HEK293 (cell line): ENCODE data around the gene NTN3.

ENCODE experiments used
- CTCF ChIA-PET: fragments of 350-600 bp; formaldehyde crosslinking; extraction: SDS; loops from one replicate; lab custom pipeline; 2021; ENCODE audit warnings: antibody characterized with exemption; lab: Yijun Ruan, JAX
- POLR2A ChIA-PET: fragments of 300-600 bp; formaldehyde crosslinking; extraction: SDS; loops from one replicate; lab custom pipeline; 2020; ENCODE audit warnings: antibody characterized with exemption, inconsistent platforms; lab: Yijun Ruan, JAX
- H3K27ac ChIP-seq: fragments of 200-500 bp; sonication (Bioruptor generic); 2 replicates; pipeline ENCODE4 v1.5.1; 2014; ENCODE audit warnings: low read depth, low read length, control low read depth, inconsistent platforms; ENCODE audit errors: extremely low read depth
- H3K36me3 ChIP-seq, 2 experiments: fragments of 200-500 bp in 1 of 2; sonication (Bioruptor generic) in 1 of 2; 1 replicate in 1 of 2; 2 replicates in 1 of 2; pipeline ENCODE4 v1.5.1; 2014 to 2017; ENCODE audit warnings: inconsistent platforms in 2 of 2, low read length in 2 of 2; ENCODE audit not compliant: control insufficient read depth in 2 of 2, insufficient read depth in 1 of 2
- H3K4me1 ChIP-seq: fragments of 200-500 bp; sonication (Bioruptor generic); 2 replicates; pipeline ENCODE4 v1.5.1; 2014; ENCODE audit warnings: mild to moderate bottlenecking, low read length, inconsistent platforms; ENCODE audit not compliant: control insufficient read depth, insufficient read depth
- H3K4me3 ChIP-seq: 2 replicates; pipeline ENCODE4 v1.5.1; 2011; ENCODE audit warnings: low read depth, mild to moderate bottlenecking, control low read depth, low read length, moderate library complexity
- H3K9me3 ChIP-seq: fragments of 200-500 bp; sonication (Bioruptor generic); 2 replicates; pipeline ENCODE4 v1.5.1; 2014; ENCODE audit warnings: low read depth, low read length, inconsistent platforms; ENCODE audit not compliant: control insufficient read depth, insufficient read depth
- BCL11B ChIP-seq: fragments of 450-650 bp; formaldehyde crosslinking; IDR thresholded peaks from 2 replicates; pipeline ENCODE4 v1.5.1; 2016; ENCODE audit warnings: low read depth, missing biosample characterization, missing genetic modification characterization
- KLF16 ChIP-seq: fragments of 450-650 bp; formaldehyde crosslinking; IDR thresholded peaks from 2 replicates; pipeline ENCODE4 v1.5.1; 2017; ENCODE audit warnings: missing biosample characterization, missing genetic modification characterization
- KLF9 ChIP-seq: fragments of 450-650 bp; formaldehyde crosslinking; IDR thresholded peaks from 2 replicates; pipeline ENCODE4 v1.5.1; 2016; ENCODE audit warnings: missing biosample characterization, missing genetic modification characterization, low read depth
- RBAK ChIP-seq: fragments of 450-650 bp; formaldehyde crosslinking; IDR thresholded peaks from 2 replicates; pipeline ENCODE4 v1.5.1; 2016; ENCODE audit warnings: missing biosample characterization, missing genetic modification characterization
- SCRT1 ChIP-seq: fragments of 450-650 bp; formaldehyde crosslinking; IDR thresholded peaks from 2 replicates; pipeline ENCODE4 v1.5.1; 2016; ENCODE audit warnings: missing biosample characterization, missing genetic modification characterization, borderline replicate concordance
- SCRT2 ChIP-seq: fragments of 450-650 bp; formaldehyde crosslinking; IDR thresholded peaks from 2 replicates; pipeline ENCODE4 v1.5.1; 2016; ENCODE audit warnings: missing biosample characterization, missing genetic modification characterization
- SETDB1 ChIP-seq: IDR thresholded peaks from one replicate; pipeline ENCODE4 v1.6.1; 2017; ENCODE audit warnings: mild to moderate bottlenecking, low read length, moderate library complexity, mixed read lengths; ENCODE audit not compliant: insufficient read length
- SP3 ChIP-seq: fragments of 450-650 bp; formaldehyde crosslinking; IDR thresholded peaks from 2 replicates; pipeline ENCODE4 v1.5.1; 2016; ENCODE audit warnings: missing biosample characterization, missing genetic modification characterization
- WT1 ChIP-seq: fragments of 450-650 bp; formaldehyde crosslinking; IDR thresholded peaks from 2 replicates; pipeline ENCODE4 v1.5.1; 2016; ENCODE audit warnings: missing biosample characterization, missing genetic modification characterization
- ZBTB1 ChIP-seq: fragments of 450-650 bp; formaldehyde crosslinking; IDR thresholded peaks from 2 replicates; pipeline ENCODE4 v1.5.1; 2016; ENCODE audit warnings: missing biosample characterization, missing genetic modification characterization
- ZBTB8A ChIP-seq: fragments of 450-650 bp; formaldehyde crosslinking; IDR thresholded peaks from 2 replicates; pipeline ENCODE4 v1.5.1; 2016; ENCODE audit warnings: missing biosample characterization, missing genetic modification characterization
- ZFP41 ChIP-seq: fragments of 450-650 bp; formaldehyde crosslinking; IDR thresholded peaks from 2 replicates; pipeline ENCODE4 v1.5.1; 2016; ENCODE audit warnings: missing biosample characterization, missing genetic modification characterization, borderline replicate concordance
- ZNF132 ChIP-seq: fragments of 450-650 bp; formaldehyde crosslinking; IDR thresholded peaks from 2 replicates; pipeline ENCODE4 v1.5.1; 2017; ENCODE audit warnings: missing biosample characterization, missing genetic modification characterization, borderline replicate concordance
- ZNF169 ChIP-seq: fragments of 450-650 bp; formaldehyde crosslinking; IDR thresholded peaks from 2 replicates; pipeline ENCODE4 v1.5.1; 2016; ENCODE audit warnings: missing biosample characterization, missing genetic modification characterization
- ZNF211 ChIP-seq: fragments of 450-650 bp; formaldehyde crosslinking; IDR thresholded peaks from 2 replicates; pipeline ENCODE4 v1.5.1; 2016; ENCODE audit warnings: low read depth, missing biosample characterization, missing genetic modification characterization
- ZNF221 ChIP-seq: fragments of 450-650 bp; formaldehyde crosslinking; IDR thresholded peaks from 2 replicates; pipeline ENCODE4 v1.5.1; 2017; ENCODE audit warnings: missing biosample characterization, missing genetic modification characterization, borderline replicate concordance
- ZNF24 ChIP-seq: fragments of 450-650 bp; formaldehyde crosslinking; IDR thresholded peaks from 2 replicates; pipeline ENCODE4 v1.5.1; 2016; ENCODE audit warnings: missing biosample characterization, missing genetic modification characterization
- ZNF292 ChIP-seq: fragments of 450-650 bp; formaldehyde crosslinking; IDR thresholded peaks from 2 replicates; pipeline ENCODE4 v1.5.1; 2016; ENCODE audit warnings: low read depth, missing biosample characterization, missing genetic modification characterization, borderline replicate concordance
- ZNF341 ChIP-seq: fragments of 450-650 bp; formaldehyde crosslinking; IDR thresholded peaks from 2 replicates; pipeline ENCODE4; 2016; ENCODE audit warnings: low read depth, missing biosample characterization, missing genetic modification characterization
- ZNF610 ChIP-seq: fragments of 450-650 bp; formaldehyde crosslinking; IDR thresholded peaks from 2 replicates; pipeline ENCODE4 v1.5.1; 2016; ENCODE audit warnings: missing biosample characterization, missing genetic modification characterization, borderline replicate concordance
- ZNF623 ChIP-seq: fragments of 450-650 bp; formaldehyde crosslinking; IDR thresholded peaks from 2 replicates; pipeline ENCODE4 v1.5.1; 2016; ENCODE audit warnings: missing biosample characterization, missing genetic modification characterization
- ZNF660 ChIP-seq: fragments of 450-650 bp; IDR thresholded peaks from 2 replicates; pipeline ENCODE4 v1.5.1; 2018; ENCODE audit warnings: missing biosample characterization, mild to moderate bottlenecking, missing genetic modification characterization
- ZNF707 ChIP-seq: fragments of 450-650 bp; formaldehyde crosslinking; IDR thresholded peaks from 2 replicates; pipeline ENCODE4 v1.5.1; 2016; ENCODE audit warnings: missing biosample characterization, missing genetic modification characterization
- ZNF76 ChIP-seq: fragments of 450-650 bp; formaldehyde crosslinking; IDR thresholded peaks from 2 replicates; pipeline ENCODE4; 2016; ENCODE audit warnings: low read depth, missing biosample characterization, missing genetic modification characterization, borderline replicate concordance
- ZNF768 ChIP-seq: fragments of 450-650 bp; formaldehyde crosslinking; IDR thresholded peaks from 2 replicates; pipeline ENCODE4 v1.5.1; 2018; ENCODE audit warnings: missing biosample characterization, mild to moderate bottlenecking, missing genetic modification characterization
- ZNF837 ChIP-seq: fragments of 450-650 bp; formaldehyde crosslinking; IDR thresholded peaks from 2 replicates; pipeline ENCODE4 v1.5.1; 2016; ENCODE audit warnings: missing biosample characterization, missing genetic modification characterization
- TF ChIP-seq, protein P1 (sequence below): fragments of 450-650 bp; formaldehyde crosslinking; IDR thresholded peaks from 2 replicates; pipeline ENCODE4 v1.5.1; 2016; ENCODE audit warnings: missing biosample characterization, missing genetic modification characterization
- TF ChIP-seq, protein P2 (sequence below): fragments of 450-650 bp; IDR thresholded peaks from 2 replicates; pipeline ENCODE4 v1.5.1; 2018; ENCODE audit warnings: missing biosample characterization, missing genetic modification characterization

Gene NTN3

GRCh38 chr16:2518823-2519710 is 48.0 kb downstream of the NTN3 start (continued):
- TF ChIP-seq, protein P1, sequence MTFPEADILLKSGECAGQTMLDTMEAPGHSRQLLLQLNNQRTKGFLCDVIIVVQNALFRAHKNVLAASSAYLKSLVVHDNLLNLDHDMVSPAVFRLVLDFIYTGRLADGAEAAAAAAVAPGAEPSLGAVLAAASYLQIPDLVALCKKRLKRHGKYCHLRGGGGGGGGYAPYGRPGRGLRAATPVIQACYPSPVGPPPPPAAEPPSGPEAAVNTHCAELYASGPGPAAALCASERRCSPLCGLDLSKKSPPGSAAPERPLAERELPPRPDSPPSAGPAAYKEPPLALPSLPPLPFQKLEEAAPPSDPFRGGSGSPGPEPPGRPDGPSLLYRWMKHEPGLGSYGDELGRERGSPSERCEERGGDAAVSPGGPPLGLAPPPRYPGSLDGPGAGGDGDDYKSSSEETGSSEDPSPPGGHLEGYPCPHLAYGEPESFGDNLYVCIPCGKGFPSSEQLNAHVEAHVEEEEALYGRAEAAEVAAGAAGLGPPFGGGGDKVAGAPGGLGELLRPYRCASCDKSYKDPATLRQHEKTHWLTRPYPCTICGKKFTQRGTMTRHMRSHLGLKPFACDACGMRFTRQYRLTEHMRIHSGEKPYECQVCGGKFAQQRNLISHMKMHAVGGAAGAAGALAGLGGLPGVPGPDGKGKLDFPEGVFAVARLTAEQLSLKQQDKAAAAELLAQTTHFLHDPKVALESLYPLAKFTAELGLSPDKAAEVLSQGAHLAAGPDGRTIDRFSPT (tag by site-specific recombination) = peak; percentile 59
- TF ChIP-seq ZNF132 (tag by site-specific recombination) (no peak), ZBTB1 (tag by site-specific recombination) (no peak), KLF16 (tag by site-specific recombination) (no peak), ZNF623 (tag by site-specific recombination) (no peak)

GRCh38 chr16:2519711-2520080 is 48.6 kb downstream of the NTN3 start:
- Histone ChIP-seq H3K4me1 (peaks cover 3% of the 10 kb centered on the region), H3K4me3 (peak overlapping the region; percentile 20; the same call in 1 of the 2 replicates), H3K36me3 (peaks cover 0 to 62% of the 10 kb centered on the region in 2 experiments; a peak in 2 of 3 replicates), H3K9me3 (no peaks in the 10 kb centered on the region), H3K27ac (peak overlapping the region; percentile 41; the same call in 1 of the 2 replicates)
- TF ChIP-seq ZNF292 (tag by site-specific recombination) (no peak), ZNF169 (tag by site-specific recombination) (no peak), ZBTB8A (tag by site-specific recombination) (0 out of 2 replicates have a peak, but pooled peaks have one; percentile 9), ZNF132 (tag by site-specific recombination) (no peak)
- ChIA-PET CTCF (interaction anchor here (0.6 kb wide), 1 partner anchor 304 kb away, joined by 3 read pairs; no protein-coding TSS in a partner anchor), POLR2A (interaction anchor here (0.5 to 2.6 kb wide), 8 partner anchors 10 to 364 kb away, joined by 3 to 25 read pairs (median 3); partner anchors contain the start of genes CEMP1, ECI1, PDPK1 and TEDC2)

DNA sequence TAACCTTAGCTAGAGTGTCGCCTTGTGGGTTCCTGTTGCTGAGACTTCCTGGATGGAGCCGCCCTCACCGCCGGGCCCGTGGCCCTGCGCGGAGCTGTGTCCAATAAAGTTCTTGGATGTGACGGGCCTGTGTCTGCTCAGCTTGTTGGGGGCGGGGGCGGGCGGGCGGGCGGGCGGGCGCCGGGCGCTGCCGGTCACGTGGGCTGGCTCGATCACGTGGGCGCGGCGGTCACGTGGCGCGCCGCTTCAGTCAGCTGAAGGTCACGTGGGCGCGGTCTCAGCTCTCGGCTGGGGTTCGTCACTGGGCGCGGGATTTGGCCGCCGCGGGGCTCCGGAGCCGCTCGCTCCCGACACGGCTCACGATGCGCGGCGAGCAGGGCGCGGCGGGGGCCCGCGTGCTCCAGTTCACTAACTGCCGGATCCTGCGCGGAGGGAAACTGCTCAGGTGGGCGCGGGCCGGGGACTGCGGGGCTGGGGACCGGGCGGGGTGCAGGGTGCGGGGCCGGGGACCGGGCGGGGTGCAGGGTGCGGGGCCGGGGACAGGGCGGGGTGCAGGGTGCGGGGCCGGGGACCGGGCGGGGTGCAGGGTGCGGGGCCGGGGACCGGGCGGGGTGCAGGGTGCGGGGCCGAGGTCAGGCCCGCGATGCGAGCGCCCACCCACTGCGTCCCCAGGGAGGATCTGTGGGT is 49.1 kb downstream of the NTN3 start, which contains the start of gene AMDHD2:
TSS of gene AMDHD2 (plus strand) at position 275 of the 687 bp plus-strand sequence. CDS start at position 363, 88 bp downstream.
- H3K9me3 ChIP-seq = no peaks in the 10 kb centered on the region
- H3K4me1 ChIP-seq = peaks cover 3% of the 10 kb centered on the region
- ChIA-PET POLR2A (interaction anchor here (0.5 to 2.6 kb wide), 10 partner anchors 9 to 365 kb away, joined by 3 to 25 read pairs (median 3); partner anchors contain the start of genes CEMP1, ECI1, PDPK1 and TBC1D24), CTCF (interaction anchor here (0.6 kb wide), 1 partner anchor 17 kb away, joined by 3 read pairs; no protein-coding TSS in a partner anchor)
- peaks cover 0 to 67% of the 10 kb centered on the region in 2 experiments; a peak in 2 of 3 replicates for H3K36me3 ChIP-seq
- peak within 1 kb of the TSS; percentile 68 for H3K4me3 ChIP-seq
- H3K27ac ChIP-seq = peak within 1 kb of the TSS; percentile 41; the same call in 1 of the 2 replicates
- 0 out of 2 replicates have a peak, but pooled peaks have one; percentile 21 for TF ChIP-seq SCRT2 (tag by site-specific recombination)
- no peak for TF ChIP-seq ZNF132 (tag by site-specific recombination)
- no peak for TF ChIP-seq RBAK (tag by site-specific recombination)
- TF ChIP-seq ZNF660 = peak; percentile 31; the same call in 1 of the 2 replicates
- no peak for TF ChIP-seq ZFP41
- TF ChIP-seq ZNF837 (tag by site-specific recombination) = no peak
- peak; percentile 32; the same call in 1 of the 2 replicates for TF ChIP-seq KLF9 (tag by site-specific recombination)
- TF ChIP-seq ZNF610 = no peak
- no peak for TF ChIP-seq BCL11B (tag by site-specific recombination)
- TF ChIP-seq ZNF341 = no peak
- no peak for TF ChIP-seq SCRT1
- TF ChIP-seq, protein P2, sequence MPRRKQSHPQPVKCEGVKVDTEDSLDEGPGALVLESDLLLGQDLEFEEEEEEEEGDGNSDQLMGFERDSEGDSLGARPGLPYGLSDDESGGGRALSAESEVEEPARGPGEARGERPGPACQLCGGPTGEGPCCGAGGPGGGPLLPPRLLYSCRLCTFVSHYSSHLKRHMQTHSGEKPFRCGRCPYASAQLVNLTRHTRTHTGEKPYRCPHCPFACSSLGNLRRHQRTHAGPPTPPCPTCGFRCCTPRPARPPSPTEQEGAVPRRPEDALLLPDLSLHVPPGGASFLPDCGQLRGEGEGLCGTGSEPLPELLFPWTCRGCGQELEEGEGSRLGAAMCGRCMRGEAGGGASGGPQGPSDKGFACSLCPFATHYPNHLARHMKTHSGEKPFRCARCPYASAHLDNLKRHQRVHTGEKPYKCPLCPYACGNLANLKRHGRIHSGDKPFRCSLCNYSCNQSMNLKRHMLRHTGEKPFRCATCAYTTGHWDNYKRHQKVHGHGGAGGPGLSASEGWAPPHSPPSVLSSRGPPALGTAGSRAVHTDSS (tag by site-specific recombination) = no peak
- TF ChIP-seq WT1 (tag by site-specific recombination) = no peak
- TF ChIP-seq SETDB1 = no peak
- TF ChIP-seq SP3 (tag by site-specific recombination) = 0 out of 2 replicates have a peak, but pooled peaks have one; percentile 13
- TF ChIP-seq ZNF221 (tag by site-specific recombination) = no peak
- TF ChIP-seq ZNF76 = peak; percentile 18; the same call in 1 of the 2 replicates
- no peak for TF ChIP-seq ZNF768 (tag by site-specific recombination)
- no peak for TF ChIP-seq ZNF707 (tag by site-specific recombination)
- TF ChIP-seq ZNF211 (tag by site-specific recombination) = no peak
- TF ChIP-seq ZNF24 = no peak
